Fibroblast of pulmonary artery (primary cell): ENCODE data around the gene TBX1.
"Not testable (repeated sequence)": the region's sequence is repeated elsewhere in the genome, so short reads cannot be mapped to it uniquely, and the experiment has no call there.

Source experiments
- DNase-seq: peaks from one replicate; pipeline ENCODE4 v3.0.0-alpha.2; 2010; ENCODE audit warnings: low read depth
- H3K4me3 ChIP-seq: replicated peaks from 2 replicates; pipeline ENCODE4 v1.5.1; 2011; ENCODE audit warnings: low read depth, mild to moderate bottlenecking, control low read depth, low read length, moderate library complexity
- CTCF ChIP-seq: IDR thresholded peaks from 2 replicates; pipeline ENCODE4 v1.5.1; 2011; ENCODE audit warnings: mild to moderate bottlenecking, control low read depth, low read length, inconsistent platforms; ENCODE audit errors: missing control alignments

Gene TBX1

GRCh38 chr22:19788661-19789225 is 28.2 kb downstream of the TBX1 start:
- H3K4me3 ChIP-seq: no peak overlapping the region
- TF ChIP-seq CTCF: no peak
- no peak for DNase-seq

GRCh38 chr22:19789406-19789805 is 28.8 kb downstream of the TBX1 start:
- no peak for TF ChIP-seq CTCF
- H3K4me3 ChIP-seq: no peak overlapping the region
- no peak for DNase-seq

GRCh38 chr22:19789828-19790227 is 29.2 kb downstream of the TBX1 start:
- no peak for DNase-seq
- no peak for TF ChIP-seq CTCF
- no peak overlapping the region for H3K4me3 ChIP-seq

GRCh38 chr22:19791243-19791642 is 30.7 kb downstream of the TBX1 start:
- no peak for TF ChIP-seq CTCF
- H3K4me3 ChIP-seq: no peak overlapping the region
- DNase-seq: no peak

- no peak for TF ChIP-seq CTCF
- no peak overlapping the region for H3K4me3 ChIP-seq
- no peak for DNase-seq
Observed at GRCh38 chr22:19791894-19792293, 31.3 kb downstream of the TBX1 start.

- not testable (repeated sequence) for DNase-seq, H3K4me3 ChIP-seq
Observed at GRCh38 chr22:19792383-19792896, 31.9 kb downstream of the TBX1 start.

GRCh38 chr22:19793161-19793560 is 32.6 kb downstream of the TBX1 start:
- no peak overlapping the region for H3K4me3 ChIP-seq
- DNase-seq: no peak
- TF ChIP-seq CTCF: no peak
